Ureter (tissue), 1 donor: ENCODE results near the gene CUBN. TPM values are rescaled to one million over a fixed set of nuclear protein-coding genes. Genes with fewer than 3 reads are reported as not detected.
"Not testable (repeated sequence)": the region's sequence is repeated elsewhere in the genome, so short reads cannot be mapped to it uniquely, and the experiment has no call there.

ENCODE experiments used
- DNase-seq: peaks from one replicate; pipeline ENCODE4 v3.0.0-alpha.2; 2020; ENCODE audit warnings: low spot score
- total RNA-seq: library from RNA; stranded (reverse); gene quantifications from one replicate; pipeline ENCODE4 v1.2.4, GENCODE V29; 2023
- donor health status: DM: yes; HTN: yes; CAD: no.

Gene CUBN
- total RNA-seq, 1 donor from 2014 or later = 2.4 TPM

GRCh38 chr10:17141504-17142229 lies 12.1 kb upstream of the CUBN start:
- DNase-seq = no peak

- no peak for DNase-seq
These were observed 10.8 kb upstream of the CUBN start for GRCh38 chr10:17140386-17140761.

- no peak for DNase-seq
These were observed 8.9 kb upstream of the CUBN start for GRCh38 chr10:17138460-17139042.

- no peak for DNase-seq
These were observed 5.2 kb upstream of the CUBN start for GRCh38 chr10:17134737-17135260.

- DNase-seq = no peak
These were observed 4.7 kb upstream of the CUBN start for GRCh38 chr10:17134282-17134681.

GRCh38 chr10:17128261-17128660 lies 1.4 kb downstream of the CUBN start:
- no peak for DNase-seq

- no peak for DNase-seq
These were observed 3.3 kb downstream of the CUBN start for GRCh38 chr10:17126327-17126726.

- no peak for DNase-seq
These were observed 4.3 kb downstream of the CUBN start for GRCh38 chr10:17125206-17125893.

- DNase-seq = no peak
These were observed 5.7 kb downstream of the CUBN start for GRCh38 chr10:17123961-17124360.

GRCh38 chr10:17122726-17123661 lies 6.6 kb downstream of the CUBN start:
- no peak for DNase-seq

GRCh38 chr10:17122052-17122451 lies 7.6 kb downstream of the CUBN start:
- no peak for DNase-seq

GRCh38 chr10:17120694-17121093 lies 8.9 kb downstream of the CUBN start:
- DNase-seq = no peak

GRCh38 chr10:17119845-17120244 lies 9.8 kb downstream of the CUBN start:
- no peak for DNase-seq

- no peak for DNase-seq
These were observed 13.4 kb downstream of the CUBN start for GRCh38 chr10:17116193-17116592.

- no peak for DNase-seq
These were observed 13.9 kb downstream of the CUBN start for GRCh38 chr10:17115683-17116082.

GRCh38 chr10:17114878-17115444 lies 14.7 kb downstream of the CUBN start:
- DNase-seq = not testable (repeated sequence)

- no peak for DNase-seq
These were observed 15.6 kb downstream of the CUBN start for GRCh38 chr10:17113889-17114540.

GRCh38 chr10:17113346-17113745 lies 16.3 kb downstream of the CUBN start:
- no peak for DNase-seq

- DNase-seq = no peak
These were observed 17.0 kb downstream of the CUBN start for GRCh38 chr10:17112566-17112965.

- DNase-seq = no peak
These were observed 20.0 kb downstream of the CUBN start for GRCh38 chr10:17109475-17110207.
